Activated CD8-positive, alpha-beta T cell treated with anti-CD3 and anti-CD28 coated beads, Interleukin-2, amount 10 ng/mL, durations not matched to agents 7 days and 5 days (primary cell): Measurements from ENCODE around the gene RAB11FIP4. TPM values are rescaled to one million over a fixed set of nuclear protein-coding genes. Genes with fewer than 3 reads are reported as not detected.
"Not testable (repeated sequence)": the region's sequence is repeated elsewhere in the genome, so short reads cannot be mapped to it uniquely, and the experiment has no call there.

Experiments
- ATAC-seq: fragments of 150-1000 bp; cut with Tn5 transposase; one replicate; pipeline ENCODE4 v1.10.0; 2021; ENCODE audit warnings: moderate library complexity
- CTCF ChIA-PET: fragments of 350-600 bp; sonication (Branson Sonifier 250); formaldehyde crosslinking; loops from one replicate; lab custom pipeline; 2021; ENCODE audit warnings: antibody characterized with exemption; lab: Charles Lee
- POLR2A ChIA-PET: fragments of 350-600 bp; sonication (Branson Sonifier 250); formaldehyde crosslinking; loops from one replicate; lab custom pipeline; 2021; ENCODE audit warnings: antibody characterized with exemption; lab: Charles Lee
- DNase-seq: peaks from one replicate; pipeline ENCODE4 v3.0.0-alpha.2; 2020
- H3K27ac Mint-ChIP-seq: one replicate; pipeline ENCODE4 v1.8.0; 2021; ENCODE audit warnings: mild to moderate bottlenecking, mixed read lengths
- H3K27me3 Mint-ChIP-seq: one replicate; pipeline ENCODE4 v1.8.0; 2021; ENCODE audit warnings: low read depth, mixed read lengths
- H3K36me3 Mint-ChIP-seq: one replicate; pipeline ENCODE4 v1.8.0; 2021; ENCODE audit warnings: low read depth, mixed read lengths
- H3K4me1 Mint-ChIP-seq: one replicate; pipeline ENCODE4 v1.8.0; 2021; ENCODE audit warnings: low read depth, mixed read lengths
- H3K4me3 Mint-ChIP-seq: one replicate; pipeline ENCODE4 v1.8.0; 2021; ENCODE audit warnings: mild to moderate bottlenecking, mixed read lengths
- H3K9me3 Mint-ChIP-seq: one replicate; pipeline ENCODE4 v1.8.0; 2022; ENCODE audit warnings: mixed read lengths; ENCODE audit not compliant: insufficient read depth
- total RNA-seq, 2 experiments: library from RNA; stranded (reverse); gene quantifications; one replicate each; pipeline ENCODE4 v1.2.3, GENCODE V29; 2021

The RAB11FIP4 gene
- total RNA-seq, 2 experiments from 2014 or later: 36.0 to 38.0 TPM

- ChIA-PET POLR2A (no interaction called here), CTCF (interaction anchor here (0.7 to 3.0 kb wide), 26 partner anchors 9 to 470 kb away, joined by 3 to 16 read pairs (median 5); partner anchors contain the start of genes EVI2A and EVI2B)
- H3K9me3 Mint-ChIP-seq: no peaks in the 10 kb centered on the region
- ATAC-seq: peak; percentile 93
- peak; percentile 60 for DNase-seq
- H3K4me3 Mint-ChIP-seq: no peak overlapping the region
- peaks cover 16% of the 10 kb centered on the region for H3K4me1 Mint-ChIP-seq
- H3K27me3 Mint-ChIP-seq: no peaks in the 10 kb centered on the region
- H3K36me3 Mint-ChIP-seq: no peaks in the 10 kb centered on the region
- no peak overlapping the region for H3K27ac Mint-ChIP-seq
Observed at GRCh38 chr17:31373150-31374093, 18.1 kb upstream of the RAB11FIP4 start.

- ChIA-PET POLR2A (no interaction called here), CTCF (interaction anchor here (1.1 to 1.6 kb wide), 2 partner anchors 13 to 158 kb away, joined by 8 read pairs; no protein-coding TSS in a partner anchor)
- no peaks in the 10 kb centered on the region for H3K27me3 Mint-ChIP-seq
- no peak overlapping the region for H3K27ac Mint-ChIP-seq
- H3K4me1 Mint-ChIP-seq: peaks cover 16% of the 10 kb centered on the region
- ATAC-seq (no peak), DNase-seq (no peak)
- no peak overlapping the region for H3K4me3 Mint-ChIP-seq
- no peaks in the 10 kb centered on the region for H3K36me3 Mint-ChIP-seq
- H3K9me3 Mint-ChIP-seq: no peaks in the 10 kb centered on the region
Observed at GRCh38 chr17:31374094-31374447, 17.4 kb upstream of the RAB11FIP4 start.

- no peaks in the 10 kb centered on the region for H3K9me3 Mint-ChIP-seq
- no peak overlapping the region for H3K27ac Mint-ChIP-seq
- H3K4me1 Mint-ChIP-seq: peaks cover 13% of the 10 kb centered on the region
- H3K4me3 Mint-ChIP-seq: no peak overlapping the region
- ChIA-PET POLR2A (no interaction called here), CTCF (interaction anchor here (1.1 kb wide), 1 partner anchor 158 kb away, joined by 8 read pairs; no protein-coding TSS in a partner anchor)
- no peaks in the 10 kb centered on the region for H3K27me3 Mint-ChIP-seq
- no peak for ATAC-seq
- no peak for DNase-seq
- no peaks in the 10 kb centered on the region for H3K36me3 Mint-ChIP-seq
Observed at GRCh38 chr17:31374503-31374902, 17.0 kb upstream of the RAB11FIP4 start.

- Mint-ChIP-seq H3K36me3 (no peaks in the 10 kb centered on the region), H3K4me1 (no peaks in the 10 kb centered on the region), H3K4me3 (no peak overlapping the region), H3K27ac (no peak overlapping the region), H3K9me3 (no peaks in the 10 kb centered on the region), H3K27me3 (no peaks in the 10 kb centered on the region)
- ChIA-PET POLR2A (no interaction called here), CTCF (interaction anchor here (0.6 kb wide), 1 partner anchor 152 kb away, joined by 3 read pairs; no protein-coding TSS in a partner anchor)
- ATAC-seq (no peak), DNase-seq (no peak)
Observed at GRCh38 chr17:31378638-31379037, 12.8 kb upstream of the RAB11FIP4 start.

- Mint-ChIP-seq H3K36me3 (no peaks in the 10 kb centered on the region), H3K4me1 (no peaks in the 10 kb centered on the region), H3K4me3 (no peak overlapping the region), H3K27me3 (no peaks in the 10 kb centered on the region), H3K9me3 (no peaks in the 10 kb centered on the region), H3K27ac (no peak overlapping the region)
- DNase-seq (no peak), ATAC-seq (no peak)
- ChIA-PET CTCF (interaction anchor here (1.3 to 1.6 kb wide), 2 partner anchors 10 to 163 kb away, joined by 4 to 5 read pairs; no protein-coding TSS in a partner anchor), POLR2A (no interaction called here)
Observed at GRCh38 chr17:31379597-31380205, 11.8 kb upstream of the RAB11FIP4 start.

- no peaks in the 10 kb centered on the region for H3K4me1 Mint-ChIP-seq
- H3K9me3 Mint-ChIP-seq: no peaks in the 10 kb centered on the region
- H3K4me3 Mint-ChIP-seq: no peak overlapping the region
- ATAC-seq: no peak
- ChIA-PET POLR2A (no interaction called here), CTCF (no interaction called here)
- DNase-seq: no peak
- no peaks in the 10 kb centered on the region for H3K27me3 Mint-ChIP-seq
- H3K27ac Mint-ChIP-seq: no peak overlapping the region
- no peaks in the 10 kb centered on the region for H3K36me3 Mint-ChIP-seq
Observed at GRCh38 chr17:31381165-31381668, 10.3 kb upstream of the RAB11FIP4 start.

- POLR2A ChIA-PET, DNase-seq, H3K27ac Mint-ChIP-seq, ATAC-seq, H3K36me3 Mint-ChIP-seq, H3K9me3 Mint-ChIP-seq, H3K4me3 Mint-ChIP-seq, H3K4me1 Mint-ChIP-seq, H3K27me3 Mint-ChIP-seq: not testable (repeated sequence)
- CTCF ChIA-PET: interaction anchor here (0.6 kb wide), 1 partner anchor 146 kb away, joined by 3 read pairs; no protein-coding TSS in a partner anchor
Observed at GRCh38 chr17:31382668-31383275, 8.7 kb upstream of the RAB11FIP4 start.

- POLR2A ChIA-PET, H3K36me3 Mint-ChIP-seq, CTCF ChIA-PET, H3K4me1 Mint-ChIP-seq, H3K4me3 Mint-ChIP-seq, ATAC-seq, DNase-seq, H3K27me3 Mint-ChIP-seq, H3K9me3 Mint-ChIP-seq, H3K27ac Mint-ChIP-seq: not testable (repeated sequence)
Observed at GRCh38 chr17:31383488-31383887, 8.0 kb upstream of the RAB11FIP4 start.

- H3K36me3 Mint-ChIP-seq: no peaks in the 10 kb centered on the region
- H3K4me1 Mint-ChIP-seq: peaks cover 4% of the 10 kb centered on the region
- POLR2A ChIA-PET: interaction anchor here (0.6 kb wide), 1 partner anchor 164 kb away, joined by 5 read pairs; no protein-coding TSS in a partner anchor
- peaks cover 19% of the 10 kb centered on the region for H3K27me3 Mint-ChIP-seq
- H3K4me3 Mint-ChIP-seq: no peak overlapping the region
- no peak for DNase-seq
- H3K9me3 Mint-ChIP-seq: no peaks in the 10 kb centered on the region
- ATAC-seq: no peak
- no peak overlapping the region for H3K27ac Mint-ChIP-seq
- CTCF ChIA-PET: interaction anchor here (1.5 kb wide), 1 partner anchor 13 kb away, joined by 4 read pairs; no protein-coding TSS in a partner anchor
Observed at GRCh38 chr17:31385428-31386285, 5.8 kb upstream of the RAB11FIP4 start.

- Mint-ChIP-seq H3K4me3 (no peak overlapping the region), H3K9me3 (no peaks in the 10 kb centered on the region), H3K27me3 (peaks cover 24% of the 10 kb centered on the region), H3K4me1 (peaks cover 4% of the 10 kb centered on the region), H3K36me3 (no peaks in the 10 kb centered on the region), H3K27ac (no peak overlapping the region)
- no peak for DNase-seq
- POLR2A ChIA-PET: no interaction called here
- ATAC-seq: no peak
- CTCF ChIA-PET: no interaction called here
Observed at GRCh38 chr17:31386542-31387075, 4.9 kb upstream of the RAB11FIP4 start.
